ENCODE results near the gene MDC1. TPM values are rescaled to one million over a fixed set of nuclear protein-coding genes. Genes with fewer than 3 reads are reported as not detected.
"Not testable (repeated sequence)": the region's sequence is repeated elsewhere in the genome, so short reads cannot be mapped to it uniquely, and the experiment has no call there.

MDC1 gene
- total RNA-seq, 6 experiments from 2014 or later = 8.8 to 15.5 (median 12.1) TPM

DNA sequence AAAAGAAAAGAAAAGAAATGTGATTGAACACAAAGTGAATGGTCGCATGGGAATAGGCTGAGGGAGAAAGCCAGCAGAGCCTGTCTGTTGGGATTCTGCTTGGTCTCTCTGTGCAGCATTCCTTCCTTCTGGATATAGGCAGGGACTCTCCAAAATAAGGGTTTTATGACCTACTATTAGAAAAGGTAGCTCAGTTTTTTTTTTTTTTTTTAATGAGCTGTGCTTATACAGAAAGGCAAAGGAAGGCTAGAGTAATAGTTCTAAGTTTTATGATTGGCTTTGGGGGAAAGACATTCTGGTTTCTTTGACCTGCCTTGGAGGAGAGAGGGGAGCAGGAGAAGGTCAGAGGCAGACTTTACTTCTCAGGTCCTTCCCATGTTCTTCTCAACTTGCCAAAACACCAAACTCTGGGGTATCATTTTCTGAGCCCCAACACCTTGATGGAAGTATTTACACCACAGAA, 46.1 kb upstream of the MDC1 start:
- TF ChIP-seq, protein P1, sequence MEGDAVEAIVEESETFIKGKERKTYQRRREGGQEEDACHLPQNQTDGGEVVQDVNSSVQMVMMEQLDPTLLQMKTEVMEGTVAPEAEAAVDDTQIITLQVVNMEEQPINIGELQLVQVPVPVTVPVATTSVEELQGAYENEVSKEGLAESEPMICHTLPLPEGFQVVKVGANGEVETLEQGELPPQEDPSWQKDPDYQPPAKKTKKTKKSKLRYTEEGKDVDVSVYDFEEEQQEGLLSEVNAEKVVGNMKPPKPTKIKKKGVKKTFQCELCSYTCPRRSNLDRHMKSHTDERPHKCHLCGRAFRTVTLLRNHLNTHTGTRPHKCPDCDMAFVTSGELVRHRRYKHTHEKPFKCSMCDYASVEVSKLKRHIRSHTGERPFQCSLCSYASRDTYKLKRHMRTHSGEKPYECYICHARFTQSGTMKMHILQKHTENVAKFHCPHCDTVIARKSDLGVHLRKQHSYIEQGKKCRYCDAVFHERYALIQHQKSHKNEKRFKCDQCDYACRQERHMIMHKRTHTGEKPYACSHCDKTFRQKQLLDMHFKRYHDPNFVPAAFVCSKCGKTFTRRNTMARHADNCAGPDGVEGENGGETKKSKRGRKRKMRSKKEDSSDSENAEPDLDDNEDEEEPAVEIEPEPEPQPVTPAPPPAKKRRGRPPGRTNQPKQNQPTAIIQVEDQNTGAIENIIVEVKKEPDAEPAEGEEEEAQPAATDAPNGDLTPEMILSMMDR (IDR thresholded peaks at IDR 0.05) = no peak
- TF ChIP-seq POLR2A (IDR thresholded peaks at IDR 0.05) = no peak
- Histone ChIP-seq H3K36me3 (no peaks in the 10 kb centered on the region), H3K4me1 (peaks cover 0 to 27% (median 12%) of the 10 kb centered on the region in 4 donors), H3K27me3 (no peaks in the 10 kb centered on the region), H3K4me3 (no peak overlapping the region), H3K27ac (peak overlapping the region; percentile 68 to 83 (median 73)), H3K9me3 (no peaks in the 10 kb centered on the region)
- intact Hi-C loops (cut with DNase I) = no loop called here
- WGBS (ENCODE audit: insufficient coverage, low coverage, low lambda C conversion rate, missing lambda C conversion rate) = 91% methylated on average over 1 of the region's 1 CpG
- no peak for DNase-seq
- peak in 1 of 4 donors; percentile 1 for ATAC-seq

DNA sequence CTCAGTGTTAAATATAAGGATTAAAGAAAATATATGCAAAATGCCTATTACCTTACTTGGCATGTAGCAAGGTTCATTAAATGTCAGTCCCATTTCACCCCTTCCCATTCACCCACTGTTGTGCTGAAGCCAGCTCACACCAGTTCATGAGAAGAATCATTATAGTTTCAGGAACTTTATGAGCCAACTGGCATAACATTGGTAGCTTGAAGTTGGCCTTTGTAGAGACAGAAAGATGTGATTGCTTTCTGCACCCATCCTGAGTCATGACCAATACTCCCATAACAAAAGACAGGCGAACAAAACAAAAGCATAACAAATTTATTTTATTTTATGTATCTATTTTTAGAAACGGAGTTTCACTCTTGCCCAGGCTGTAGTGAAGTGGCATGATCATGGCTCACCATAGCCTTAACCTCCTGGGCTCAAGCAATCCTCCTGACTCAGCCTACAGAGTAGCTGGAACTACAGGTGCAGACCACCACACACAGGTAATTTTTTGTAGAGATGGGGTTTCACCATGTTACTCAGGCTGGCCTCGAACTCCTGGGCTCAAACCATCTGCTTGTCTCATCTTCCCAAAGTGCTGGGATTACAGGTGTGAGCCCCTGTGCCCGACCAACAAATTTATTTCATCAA, 44.8 kb upstream of the MDC1 start:
- intact Hi-C loops (cut with DNase I) = no loop called here
- H3K4me1 ChIP-seq = peaks cover 0 to 27% (median 12%) of the 10 kb centered on the region in 4 donors
- TF ChIP-seq, protein P1 (IDR thresholded peaks at IDR 0.05) = no peak
- TF ChIP-seq POLR2A (IDR thresholded peaks at IDR 0.05) = no peak
- no peaks in the 10 kb centered on the region for H3K36me3 ChIP-seq
- ATAC-seq = no peak
- 100% methylated on average over 4 of the region's 4 CpGs for WGBS (ENCODE audit: insufficient coverage, low coverage, low lambda C conversion rate, missing lambda C conversion rate)
- H3K4me3 ChIP-seq = no peak overlapping the region
- no peaks in the 10 kb centered on the region for H3K9me3 ChIP-seq
- H3K27ac ChIP-seq = no peak overlapping the region
- no peaks in the 10 kb centered on the region for H3K27me3 ChIP-seq
- no peak for DNase-seq

GRCh38 chr6:30760549-30760948, 43.5 kb upstream of the MDC1 start:
- Histone ChIP-seq H3K27me3 (no peaks in the 10 kb centered on the region), H3K9me3 (no peaks in the 10 kb centered on the region), H3K4me1 (peaks cover 0 to 18% (median 8%) of the 10 kb centered on the region in 4 donors), H3K27ac (no peak overlapping the region), H3K36me3 (no peaks in the 10 kb centered on the region), H3K4me3 (no peak overlapping the region)
- 84% methylated on average over 8 of the region's 8 CpGs for WGBS (ENCODE audit: insufficient coverage, low coverage, low lambda C conversion rate, missing lambda C conversion rate)
- DNase-seq = no peak
- ATAC-seq = no peak
- no peak for TF ChIP-seq POLR2A (IDR thresholded peaks at IDR 0.05)
- intact Hi-C loops (cut with DNase I) = no loop called here

DNA sequence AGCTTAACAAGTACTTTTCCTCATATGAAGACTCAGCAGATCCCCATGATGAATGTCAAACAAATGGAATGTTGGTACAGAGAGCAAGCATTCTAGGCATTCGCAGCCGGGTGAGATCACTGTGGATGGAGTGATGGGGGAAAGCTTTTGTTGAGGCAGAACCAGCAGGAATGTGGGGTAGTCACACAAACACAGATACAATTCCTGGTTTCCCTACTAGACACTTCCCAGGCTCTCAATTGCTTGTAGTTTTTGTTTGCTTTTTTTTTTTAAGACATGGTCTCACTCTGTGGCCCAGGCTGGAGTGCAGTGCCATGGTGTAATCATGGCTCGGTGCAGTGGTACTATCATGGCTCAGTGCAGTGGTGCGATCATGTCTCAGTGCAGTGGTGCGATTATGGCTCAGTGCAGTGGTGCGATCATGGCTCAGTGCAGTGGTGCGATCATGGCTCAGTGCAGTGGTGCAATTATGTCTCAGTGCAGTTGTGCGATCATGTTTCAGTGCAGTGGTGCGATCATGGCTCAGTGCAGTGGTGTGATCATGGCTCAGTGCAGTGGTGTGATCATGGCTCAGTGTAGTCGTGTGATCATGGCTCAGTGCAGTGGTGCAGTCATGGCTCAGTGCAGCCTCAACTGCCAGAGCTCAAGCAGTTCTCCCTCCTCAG, 42.6 kb upstream of the MDC1 start:
- intact Hi-C loops (cut with DNase I) = no loop called here
- no peak for ATAC-seq
- no peaks in the 10 kb centered on the region for H3K27me3 ChIP-seq
- no peaks in the 10 kb centered on the region for H3K9me3 ChIP-seq
- WGBS (ENCODE audit: insufficient coverage, low coverage, low lambda C conversion rate, missing lambda C conversion rate) = 87% methylated on average over 8 of the region's 10 CpGs
- H3K4me1 ChIP-seq = peaks cover 0 to 17% (median 5%) of the 10 kb centered on the region in 4 donors
- no peak for DNase-seq
- no peak overlapping the region for H3K4me3 ChIP-seq
- TF ChIP-seq, protein P1 (IDR thresholded peaks at IDR 0.05) = no peak
- no peak for TF ChIP-seq POLR2A (IDR thresholded peaks at IDR 0.05)
- peak overlapping the region in 1 of 3 donors; percentile 61 for H3K27ac ChIP-seq
- no peaks in the 10 kb centered on the region for H3K36me3 ChIP-seq

GRCh38 chr6:30757261-30757904, 40.3 kb upstream of the MDC1 start:
- ATAC-seq (no peak), DNase-seq (no peak)
- H3K4me1 ChIP-seq = no peaks in the 10 kb centered on the region
- H3K27ac ChIP-seq = no peak overlapping the region
- H3K4me3 ChIP-seq = no peak overlapping the region
- no peaks in the 10 kb centered on the region for H3K36me3 ChIP-seq
- intact Hi-C loops (cut with DNase I) = no loop called here
- WGBS (ENCODE audit: insufficient coverage, low coverage, low lambda C conversion rate, missing lambda C conversion rate) = 64% methylated on average over 1 of the region's 1 CpG
- H3K27me3 ChIP-seq = no peaks in the 10 kb centered on the region
- H3K9me3 ChIP-seq = no peaks in the 10 kb centered on the region
- no peak for TF ChIP-seq POLR2A (IDR thresholded peaks at IDR 0.05)
- TF ChIP-seq, protein P1 (IDR thresholded peaks at IDR 0.05) = no peak

GRCh38 chr6:30756405-30757003, 39.4 kb upstream of the MDC1 start:
- WGBS (ENCODE audit: insufficient coverage, low coverage, low lambda C conversion rate, missing lambda C conversion rate) = 96% methylated on average over 7 of the region's 7 CpGs
- H3K36me3 ChIP-seq; H3K27me3 ChIP-seq; H3K9me3 ChIP-seq; H3K4me1 ChIP-seq; H3K4me3 ChIP-seq; ATAC-seq; intact Hi-C loops (cut with DNase I); H3K27ac ChIP-seq; DNase-seq: not testable (repeated sequence)
